GM19023 (cell line): Measurements from ENCODE around the gene USP35.
"Not testable (repeated sequence)": the region's sequence is repeated elsewhere in the genome, so short reads cannot be mapped to it uniquely, and the experiment has no call there.

Experiments
- ATAC-seq: cut with Tn5 transposase; IDR thresholded peaks from one replicate; pipeline ENCODE4 v1.9.1; 2021; ENCODE audit warnings: mild to moderate bottlenecking, moderate library complexity; ENCODE audit not compliant: unreplicated experiment

USP35 gene

DNA sequence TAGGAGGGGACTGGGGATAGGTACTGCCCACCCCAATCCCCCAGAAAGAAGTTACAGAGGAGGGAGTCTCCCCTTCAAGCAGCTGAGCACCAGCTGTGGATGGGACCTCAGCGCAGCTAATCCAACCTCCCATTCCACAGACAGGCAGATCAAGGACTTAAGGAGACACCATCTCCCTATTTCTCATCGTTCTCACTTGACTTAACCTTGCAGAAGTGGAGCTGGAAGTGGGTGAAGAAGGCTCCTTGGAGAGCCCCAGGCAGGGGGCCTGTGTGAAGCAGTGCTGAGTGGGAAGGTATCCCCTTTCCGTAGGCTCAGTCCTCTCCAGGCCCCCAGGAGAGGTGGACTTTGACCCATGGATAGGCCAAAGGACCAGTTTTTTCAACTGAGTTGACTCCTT lies 27.3 kb downstream of the USP35 start:
- ATAC-seq: no peak

DNA sequence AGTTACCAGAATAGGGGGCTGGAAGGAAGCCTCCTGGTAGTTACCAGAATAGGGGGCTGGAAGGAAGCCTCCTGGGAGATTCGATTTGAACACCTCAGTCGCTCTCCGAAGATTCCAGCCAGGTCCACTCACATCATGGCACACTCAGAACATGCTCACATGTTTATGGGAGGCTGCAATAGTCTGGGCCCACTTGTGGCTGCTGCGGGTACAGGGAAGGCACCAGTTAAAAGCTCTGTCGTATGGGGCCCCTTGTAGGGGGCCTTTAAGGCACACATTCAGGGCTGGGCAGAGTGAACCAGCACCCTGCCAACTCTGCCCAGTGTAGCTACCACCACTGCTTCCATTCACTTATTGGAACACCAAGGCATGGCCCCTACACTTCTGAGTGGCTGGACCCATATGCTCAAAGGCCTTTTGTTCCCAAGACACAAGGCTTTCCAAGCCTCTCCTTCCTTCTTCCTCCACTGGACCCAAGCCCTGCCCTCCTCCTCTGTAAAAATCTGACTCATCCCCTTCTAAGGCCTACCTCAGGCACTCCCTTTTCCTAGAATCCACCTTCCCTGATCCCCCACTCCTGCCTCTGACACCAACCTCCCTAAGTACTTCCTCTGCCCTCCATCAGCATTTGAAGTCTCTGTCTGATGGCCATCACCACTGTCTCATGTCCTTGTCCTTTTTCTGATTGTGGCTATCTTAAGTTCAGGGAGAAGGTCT lies 28.0 kb downstream of the USP35 start:
- no peak for ATAC-seq

DNA sequence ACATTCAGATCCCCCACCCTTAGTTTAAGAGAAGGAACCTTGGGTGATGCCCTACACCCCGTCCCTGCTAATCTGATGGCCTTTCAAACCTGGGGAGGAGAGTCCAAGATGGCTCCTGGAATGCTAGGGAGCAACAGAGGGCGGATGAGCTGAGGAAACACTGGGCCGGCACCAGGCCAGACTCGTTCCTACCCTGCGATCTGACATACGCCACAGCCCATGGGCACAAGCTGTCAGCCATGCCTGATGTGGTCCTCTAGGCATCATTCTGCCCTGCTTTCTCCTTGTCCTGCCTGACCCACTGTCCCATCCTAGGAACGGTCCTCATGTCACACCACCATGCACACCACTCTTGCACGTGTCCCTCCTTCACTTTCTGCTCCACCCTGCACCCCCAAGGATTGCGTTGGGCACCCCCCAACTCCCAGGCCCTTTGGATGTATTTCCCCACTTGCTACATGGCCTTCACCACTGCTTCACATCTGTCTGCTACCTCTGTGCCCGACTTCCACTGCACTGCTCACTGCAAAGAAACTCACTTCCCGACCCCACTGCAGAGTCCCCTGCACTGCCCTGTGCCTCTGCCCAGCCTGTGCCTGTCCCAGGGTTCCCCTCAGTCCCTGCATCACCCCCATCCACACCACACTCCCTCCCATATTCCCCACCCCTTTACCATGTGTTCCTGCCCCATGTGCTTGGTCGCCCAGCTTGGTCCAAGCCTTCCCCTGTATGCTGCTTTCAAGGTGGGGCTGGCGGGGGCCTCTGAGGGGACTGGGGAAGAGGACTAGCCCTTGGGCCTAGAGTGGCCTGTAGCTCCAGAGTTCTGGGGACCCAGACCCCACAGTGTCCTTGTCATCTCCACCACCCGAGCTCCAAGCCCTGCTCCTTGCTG lies 29.2 kb downstream of the USP35 start:
- ATAC-seq: no peak

DNA sequence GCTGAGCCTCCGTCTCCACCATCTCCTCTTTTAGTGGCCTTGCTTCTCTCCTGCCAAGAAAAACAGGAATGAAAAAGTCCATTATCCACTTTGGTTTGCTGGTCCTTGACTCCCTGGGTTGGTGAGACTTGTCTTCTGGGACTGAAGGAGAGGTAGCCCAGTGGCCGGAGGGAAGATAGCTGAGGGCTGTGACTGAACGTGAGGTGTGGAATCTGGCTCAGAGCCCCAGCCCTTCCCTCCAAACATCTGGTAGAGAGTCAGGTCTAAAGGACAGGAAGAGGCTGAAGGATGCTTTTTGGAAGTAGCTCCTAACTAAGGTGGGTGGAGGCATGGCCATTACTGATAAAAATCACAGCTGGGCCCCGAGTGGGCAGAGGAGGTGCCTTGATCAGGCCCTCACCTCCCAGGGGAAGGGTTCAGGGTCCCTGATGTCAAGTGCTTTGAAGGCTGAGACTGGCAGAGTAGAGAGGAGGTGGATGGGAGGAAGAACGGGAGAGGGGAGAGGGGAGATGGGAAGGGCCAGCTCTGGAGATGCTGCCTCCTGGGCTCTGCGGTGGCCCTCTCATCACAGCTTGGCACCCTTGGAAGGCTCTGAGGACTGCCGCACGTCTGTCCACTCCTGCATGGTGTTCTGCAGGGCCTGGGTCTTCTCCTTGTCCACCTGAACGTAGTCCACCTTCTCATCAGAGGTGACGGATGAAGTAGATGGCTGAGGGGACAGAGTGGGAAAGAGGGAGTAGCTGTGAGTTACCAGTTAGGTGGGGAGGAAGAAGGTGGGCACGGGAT lies 30.2 kb downstream of the USP35 start:
- no peak for ATAC-seq

DNA sequence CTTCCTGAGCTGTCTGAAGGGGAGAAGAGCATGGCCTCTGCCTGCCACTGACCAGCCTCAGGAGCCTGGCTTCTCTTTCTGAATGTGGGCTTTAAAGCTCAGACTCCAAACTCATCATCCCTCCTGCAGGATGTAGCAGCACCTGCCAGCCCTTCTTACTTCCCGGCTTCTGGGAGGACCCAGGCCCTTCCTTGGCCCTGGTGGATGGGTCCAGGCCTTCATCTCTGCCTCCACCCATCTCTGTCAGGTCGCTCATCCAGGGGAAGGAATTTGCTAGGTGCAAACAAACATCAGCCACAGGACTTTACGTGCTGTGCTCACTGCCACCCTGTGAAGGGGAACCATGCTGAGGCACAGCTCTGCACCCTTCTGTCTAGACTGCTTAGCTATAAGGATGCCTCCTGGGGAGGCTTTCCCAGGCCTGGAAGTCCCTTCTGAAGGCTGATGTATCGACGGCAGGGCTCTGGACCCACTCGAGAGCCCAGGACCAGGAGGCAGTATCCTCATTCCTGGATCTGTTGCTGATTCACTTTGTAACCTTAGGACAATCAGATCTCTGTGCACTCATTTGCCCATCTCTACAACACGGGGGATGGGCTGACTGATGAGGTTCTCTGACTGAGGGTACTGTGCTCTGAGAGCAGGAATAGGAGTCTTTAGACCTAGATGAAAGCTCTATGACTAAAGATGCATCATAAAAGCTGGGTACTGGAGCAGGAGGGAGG lies 30.9 kb downstream of the USP35 start:
- no peak for ATAC-seq

DNA sequence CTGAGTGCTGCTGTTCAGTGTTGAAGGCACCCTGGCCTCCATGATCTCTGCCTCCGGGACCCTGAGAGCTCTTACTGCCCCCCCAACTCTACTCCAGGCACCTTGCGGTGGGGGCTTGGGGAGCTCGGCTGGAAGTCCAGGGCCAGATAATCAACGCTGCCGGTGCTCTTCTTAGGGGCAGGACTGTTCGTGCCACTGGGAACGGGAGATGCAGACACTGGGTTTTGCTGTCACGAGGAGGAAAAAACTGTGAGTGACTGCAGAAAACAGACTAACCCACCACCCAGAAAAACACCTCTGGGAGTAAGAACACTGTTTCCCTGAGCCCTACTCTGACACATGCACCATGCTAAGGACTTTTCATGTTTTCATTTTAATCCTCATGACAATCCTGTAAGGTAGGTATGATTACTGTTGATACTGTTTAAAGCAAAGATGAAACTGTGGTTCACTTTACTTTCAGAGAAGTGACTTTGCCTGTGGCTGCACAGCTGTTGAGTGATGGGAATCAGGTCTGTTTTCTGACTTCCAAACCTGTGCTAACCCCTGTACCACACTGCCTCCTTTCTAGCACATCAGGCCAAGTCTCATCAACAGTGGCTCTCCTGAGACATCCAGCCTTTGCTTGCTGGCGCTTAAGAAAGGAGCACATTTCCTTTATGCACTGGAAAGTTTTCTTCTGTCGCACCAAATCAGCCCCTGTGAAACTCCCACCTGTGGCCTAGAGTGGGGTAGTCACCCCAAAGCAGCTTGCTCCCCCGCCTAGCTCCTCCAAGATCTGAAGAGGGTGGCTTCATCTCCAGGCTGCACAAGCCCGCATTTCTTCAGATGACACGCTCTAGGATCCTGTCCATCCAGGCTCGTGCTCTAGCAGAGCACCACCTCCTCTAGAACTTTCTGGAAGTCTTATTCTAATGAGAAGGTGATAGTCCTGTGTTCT lies 31.8 kb downstream of the USP35 start:
- ATAC-seq: no peak

DNA sequence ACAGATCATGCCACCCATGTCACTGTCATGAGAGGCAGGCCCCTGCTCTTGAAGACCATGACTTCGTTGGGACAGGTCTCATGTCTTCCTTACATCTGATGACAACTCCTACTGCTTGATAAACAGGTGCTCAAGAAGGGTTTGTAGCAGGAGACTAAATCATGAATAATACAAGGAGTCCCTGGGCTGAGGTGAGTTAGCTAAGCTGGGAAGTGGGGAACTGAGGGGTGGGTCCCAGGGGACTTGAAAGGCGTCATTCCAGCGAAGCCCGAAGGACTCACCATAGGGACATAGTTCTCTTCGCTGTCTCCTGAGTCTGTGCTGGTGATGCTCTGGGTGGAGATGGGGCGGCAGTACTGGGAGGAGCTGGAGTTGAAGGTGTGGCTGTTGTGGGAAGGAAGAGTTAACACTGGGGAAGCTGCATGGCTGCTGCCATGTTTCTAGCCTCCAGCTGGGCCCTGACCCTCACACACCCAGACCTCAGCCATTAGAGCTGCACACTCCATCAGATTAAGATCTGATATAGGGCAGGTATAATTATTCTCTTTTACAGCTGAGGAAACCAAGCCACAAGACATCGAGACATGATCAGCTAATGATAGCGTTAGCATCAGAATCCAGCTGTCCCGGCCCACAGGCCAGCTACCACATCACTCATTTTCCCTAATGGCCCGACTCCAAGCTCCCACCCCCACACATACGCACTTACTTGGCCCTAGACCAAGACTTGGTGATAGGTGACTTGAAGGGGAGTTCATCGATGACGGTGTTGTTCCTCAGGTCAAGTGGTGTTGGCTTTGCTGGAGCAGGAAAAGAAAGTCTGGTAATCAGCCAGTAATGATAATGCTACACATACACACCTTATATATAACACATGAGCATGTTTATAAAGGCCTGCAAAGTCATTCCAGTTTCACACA lies 32.9 kb downstream of the USP35 start:
- no peak for ATAC-seq

DNA sequence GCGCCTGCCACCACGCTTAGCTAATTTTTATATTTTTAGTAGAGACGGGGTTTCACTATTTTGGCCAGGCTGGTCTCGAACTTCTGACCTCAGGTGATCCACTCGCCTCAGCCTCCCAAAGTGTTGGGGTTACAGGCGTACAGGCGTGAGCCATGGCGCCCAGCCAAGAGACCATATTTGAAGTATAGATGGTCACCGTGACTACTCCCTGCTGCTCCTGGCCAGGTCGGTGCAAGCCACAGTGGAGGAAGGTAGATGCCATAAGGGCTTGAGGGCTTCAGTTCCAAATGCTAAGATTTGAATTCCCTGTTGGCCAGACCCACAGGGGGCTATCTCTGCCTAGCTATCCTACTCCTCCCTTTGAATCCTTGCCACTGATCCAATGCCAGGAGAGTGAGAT lies 34.0 kb downstream of the USP35 start:
- not testable (repeated sequence) for ATAC-seq

DNA sequence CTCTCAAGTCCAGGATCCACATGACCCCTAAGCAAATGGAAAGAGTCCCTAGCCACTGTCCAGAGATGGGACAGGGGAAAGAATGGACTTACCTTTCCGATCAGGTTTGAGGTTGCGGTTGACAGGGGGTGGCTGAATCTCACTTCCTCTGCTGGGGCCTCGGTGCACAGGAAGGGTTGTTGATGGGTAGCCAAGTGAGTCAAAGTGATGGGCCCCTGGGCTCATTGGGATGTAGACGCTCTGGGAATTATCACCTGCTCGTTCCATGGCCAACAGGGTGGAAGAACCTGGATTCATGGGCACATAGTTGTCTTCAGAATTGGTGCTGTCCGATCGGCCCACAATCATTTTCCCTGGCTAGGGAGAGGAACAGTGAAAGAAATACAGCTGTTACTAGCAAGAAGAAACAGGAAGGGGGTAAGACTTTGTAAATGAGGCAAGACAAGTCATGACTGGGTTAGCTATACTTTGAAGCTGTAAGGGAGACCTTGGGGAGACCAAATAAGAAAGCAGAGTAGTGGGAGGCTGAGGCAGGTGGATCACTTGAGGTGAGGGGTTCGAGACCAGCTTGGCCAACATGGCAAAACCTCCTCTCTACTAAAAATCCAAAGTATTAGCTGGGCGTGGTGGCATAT lies 34.7 kb downstream of the USP35 start:
- ATAC-seq: peak; percentile 79

DNA sequence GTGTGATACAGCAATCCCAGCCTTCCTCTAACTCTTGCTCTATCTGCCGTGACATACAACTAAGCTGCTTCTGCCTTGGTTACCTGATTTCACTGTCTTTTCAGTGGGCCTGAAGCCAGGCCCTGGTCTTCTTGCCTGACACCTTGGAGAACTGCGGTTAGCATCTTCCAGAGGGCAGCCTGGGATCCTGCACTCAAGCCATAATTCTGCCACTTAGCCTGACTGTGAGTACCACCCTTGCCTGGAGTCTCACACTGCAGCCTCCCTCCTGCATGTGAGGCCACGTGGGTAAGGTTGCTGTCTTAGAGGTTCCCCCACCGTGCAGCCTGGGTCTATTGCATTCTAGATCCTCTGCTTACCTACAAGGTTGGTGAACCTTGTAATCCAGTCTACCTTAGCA lies 35.8 kb downstream of the USP35 start:
- ATAC-seq: no peak

DNA sequence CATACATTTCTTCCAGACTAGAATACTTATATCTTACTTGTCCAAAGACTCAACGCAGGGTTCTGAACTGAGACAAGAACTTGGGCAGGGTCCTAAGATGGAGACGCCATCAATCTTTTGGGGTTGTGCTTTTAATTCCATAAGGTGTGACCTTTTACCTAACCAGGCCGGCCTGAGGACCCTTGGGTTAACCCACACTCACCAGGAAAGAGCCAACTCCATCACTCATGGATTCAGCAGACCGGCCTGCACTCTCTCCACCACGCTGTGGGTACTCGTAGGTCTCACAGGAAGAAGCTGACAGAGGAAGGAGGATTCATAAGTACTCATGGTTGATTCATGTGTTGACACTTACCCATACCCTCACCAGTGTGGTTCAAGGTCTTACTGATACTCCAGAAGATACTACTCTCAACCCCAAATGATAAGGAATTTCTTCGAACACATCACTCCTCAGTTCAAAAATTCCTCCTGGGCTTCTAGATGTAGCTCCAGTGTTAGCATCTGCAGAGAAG lies 36.2 kb downstream of the USP35 start:
- ATAC-seq: no peak

DNA sequence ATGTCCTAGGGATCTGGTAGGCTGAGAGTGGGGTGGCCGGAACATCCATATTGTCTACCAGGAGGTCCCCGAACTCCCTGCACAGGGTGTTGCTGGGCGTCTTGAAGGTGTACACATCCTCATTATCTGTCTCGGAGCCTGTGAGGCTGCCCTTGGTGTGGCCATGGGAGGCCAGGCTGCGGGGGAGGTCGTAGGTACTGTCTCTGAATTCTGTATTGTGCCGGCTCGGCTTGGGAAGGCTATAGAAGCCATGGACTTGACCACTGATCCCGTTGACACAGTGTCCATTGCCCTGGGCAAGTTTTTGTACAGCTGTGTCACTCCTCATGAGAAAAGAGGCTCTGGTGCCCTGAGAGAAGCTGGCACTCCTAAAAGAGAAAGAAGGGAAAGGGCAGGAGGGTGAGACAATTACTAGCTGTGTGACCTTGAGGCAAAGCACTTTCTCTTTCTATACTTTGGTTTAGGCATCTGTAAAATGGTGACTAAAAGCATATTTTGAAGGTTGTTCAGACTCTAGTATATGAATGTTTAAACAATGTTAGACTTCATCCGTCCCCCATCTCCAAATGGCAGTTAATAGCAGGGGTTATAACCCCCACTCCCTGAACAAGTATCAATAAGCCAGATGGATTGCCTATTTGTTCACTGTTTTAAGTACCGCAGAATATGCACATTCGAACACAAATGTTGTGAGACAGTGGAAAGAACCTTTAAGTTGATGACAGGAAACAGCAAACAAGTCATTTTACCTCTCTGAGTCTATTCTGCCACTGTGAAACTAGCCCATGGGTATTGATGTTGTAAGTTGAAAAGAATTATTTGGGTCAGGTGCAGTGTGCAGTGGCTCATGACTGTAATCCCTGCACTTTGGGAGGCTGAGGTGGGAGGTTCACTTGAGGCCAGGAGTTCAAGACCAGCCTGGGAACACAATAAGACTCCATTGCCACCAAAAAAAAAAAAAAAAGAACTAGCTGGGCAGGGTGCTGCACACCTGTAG lies 38.3 kb downstream of the USP35 start:
- no peak for ATAC-seq

DNA sequence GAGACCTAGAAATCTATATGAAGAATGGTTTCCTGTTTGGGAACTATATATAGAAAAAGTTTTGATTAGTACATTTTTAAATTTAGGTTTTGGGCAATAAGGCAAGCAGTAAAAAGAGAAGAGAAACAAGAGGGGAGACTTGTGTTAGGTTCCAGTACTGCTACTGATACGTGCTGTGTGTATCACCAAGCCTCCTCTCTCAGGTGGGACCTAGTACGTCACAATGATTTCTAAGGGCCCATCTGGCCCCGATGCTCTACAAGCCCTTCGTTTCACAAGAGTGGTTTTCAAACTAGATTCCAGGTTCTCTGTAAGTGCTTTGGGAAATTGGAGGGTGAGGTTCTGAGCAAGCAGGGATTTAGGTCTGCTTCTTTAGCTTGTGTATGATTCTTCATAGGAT lies 39.2 kb downstream of the USP35 start:
- ATAC-seq: no peak

DNA sequence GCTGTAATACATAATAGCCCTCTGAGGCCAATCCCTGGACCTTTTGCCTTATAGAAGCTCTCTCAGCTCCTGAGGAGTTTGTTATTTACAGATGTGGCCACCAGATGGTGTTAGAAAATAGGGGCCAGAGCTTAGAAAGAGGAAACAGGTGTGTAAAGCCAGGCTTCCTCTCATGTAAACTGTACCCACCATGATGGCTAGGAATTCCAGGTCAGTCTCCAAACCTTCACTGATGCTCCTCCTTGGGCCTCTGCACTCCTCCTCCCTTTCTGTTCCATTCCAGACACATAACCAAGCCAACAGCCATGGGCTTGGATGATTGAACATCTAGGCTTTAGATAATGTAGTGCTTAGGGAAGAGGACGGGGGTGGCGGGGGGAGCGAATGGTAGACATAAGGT lies 39.7 kb downstream of the USP35 start:
- no peak for ATAC-seq

DNA sequence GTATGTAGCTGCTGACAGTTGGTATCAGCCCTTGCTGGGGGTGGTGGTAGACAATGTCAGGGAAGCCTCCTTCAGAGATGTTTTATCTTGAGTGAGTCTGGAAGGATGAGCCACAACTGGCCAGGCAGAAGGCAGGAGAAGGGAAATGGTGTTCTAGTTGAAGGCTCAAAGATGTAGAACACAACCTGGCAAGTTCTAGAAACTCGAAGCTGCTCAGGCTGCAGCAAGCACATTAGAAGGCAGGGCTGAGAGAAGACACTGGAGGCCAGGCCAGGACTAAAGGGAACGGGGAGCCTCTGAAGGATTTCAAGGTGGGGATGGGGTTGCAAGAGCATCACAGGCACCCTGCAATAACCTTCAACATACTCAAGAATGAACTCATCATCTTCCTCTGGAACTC lies 40.4 kb downstream of the USP35 start:
- no peak for ATAC-seq

DNA sequence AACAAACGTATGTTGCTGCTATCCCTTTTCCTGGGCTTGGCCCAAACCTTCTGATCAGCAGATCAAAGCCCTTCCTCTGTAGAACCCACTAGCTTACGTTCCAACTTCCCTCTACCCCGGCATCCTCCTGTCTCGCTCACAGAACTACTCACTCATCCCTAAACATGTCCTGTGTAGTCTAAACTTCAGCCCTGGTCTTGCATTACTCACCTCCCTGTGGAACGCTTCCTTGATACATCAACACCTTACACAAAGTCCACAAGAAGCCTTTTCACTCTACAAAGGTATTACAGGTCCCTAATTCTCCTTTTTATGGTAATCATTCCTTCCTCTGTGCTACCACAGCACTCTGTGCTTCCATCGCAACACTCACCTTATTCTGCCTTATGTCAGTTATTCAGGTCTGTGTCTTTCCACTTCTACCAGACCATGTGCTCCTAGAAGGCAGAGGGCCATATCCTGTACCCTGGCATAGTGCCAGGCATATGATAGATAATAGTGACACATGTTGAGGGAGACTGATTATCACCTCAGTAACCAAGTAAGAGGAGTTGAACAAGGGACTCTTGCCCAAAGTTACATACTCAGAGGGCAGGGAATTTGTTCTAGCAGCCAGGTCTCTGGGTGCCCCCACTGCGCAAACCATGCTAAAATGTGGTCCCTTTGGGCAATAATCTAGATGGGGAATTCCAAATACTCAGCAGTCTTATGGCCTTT lies 41.6 kb downstream of the USP35 start:
- ATAC-seq: no peak
